WI38 (cell line): ENCODE data around the gene PCCA.
"Not testable (repeated sequence)": the region's sequence is repeated elsewhere in the genome, so short reads cannot be mapped to it uniquely, and the experiment has no call there.

Source experiments
- H3K4me3 ChIP-seq: 2 replicates; pipeline ENCODE4 v1.5.1; 2011; ENCODE audit warnings: low read depth, mild to moderate bottlenecking, control low read depth, low read length
- CTCF ChIP-seq: IDR thresholded peaks from 2 replicates; pipeline ENCODE4 v1.5.1; 2012; ENCODE audit warnings: low read depth, mild to moderate bottlenecking, control low read depth, low read length

The PCCA gene

GRCh38 chr13:100059827-100060226 lies 29.1 kb upstream of the PCCA start:
- no peak for TF ChIP-seq CTCF

GRCh38 chr13:100063333-100063732 lies 25.6 kb upstream of the PCCA start:
- no peak overlapping the region for H3K4me3 ChIP-seq

More at GRCh38 chr13:100059827-100060226, 29.1 kb upstream of the PCCA start:
- H3K4me3 ChIP-seq = no peak overlapping the region

GRCh38 chr13:100063906-100064305 lies 25.0 kb upstream of the PCCA start:
- TF ChIP-seq CTCF = no peak
- H3K4me3 ChIP-seq = no peak overlapping the region

More at GRCh38 chr13:100063333-100063732, 25.6 kb upstream of the PCCA start:
- TF ChIP-seq CTCF = no peak

GRCh38 chr13:100068133-100068931 lies 20.6 kb upstream of the PCCA start:
- TF ChIP-seq CTCF = no peak
- H3K4me3 ChIP-seq = no peak overlapping the region

GRCh38 chr13:100069278-100069677 lies 19.6 kb upstream of the PCCA start:
- no peak overlapping the region for H3K4me3 ChIP-seq
- no peak for TF ChIP-seq CTCF

GRCh38 chr13:100075700-100076587 lies 12.9 kb upstream of the PCCA start:
- no peak overlapping the region for H3K4me3 ChIP-seq
- TF ChIP-seq CTCF = no peak

GRCh38 chr13:100079003-100079402 lies 9.9 kb upstream of the PCCA start:
- H3K4me3 ChIP-seq = not testable (repeated sequence)

- not testable (repeated sequence) for H3K4me3 ChIP-seq
Observed at GRCh38 chr13:100083401-100083800, 5.5 kb upstream of the PCCA start.
